ENCODE data around the gene SLC6A5.

DNA sequence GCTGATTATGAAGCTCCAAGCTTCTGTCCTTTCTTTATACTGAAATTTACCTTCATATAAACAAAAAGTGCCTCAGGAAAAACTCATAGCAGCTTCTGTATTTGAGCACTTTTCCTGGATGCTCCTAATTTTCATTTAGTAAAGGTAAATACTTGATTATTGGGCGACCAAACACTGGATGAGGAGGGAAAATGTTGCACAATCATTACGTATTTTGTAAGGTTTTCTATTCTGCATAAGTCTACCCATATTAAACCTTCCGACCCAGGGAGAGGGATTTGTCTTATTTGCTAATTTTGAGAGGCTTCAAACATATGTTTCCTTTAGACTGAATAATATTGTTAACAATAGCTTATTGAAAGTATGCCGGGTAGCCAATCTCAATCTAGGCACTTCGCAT is 4.3 kb upstream of the SLC6A5 start:
- TF ChIP-seq, protein P1, sequence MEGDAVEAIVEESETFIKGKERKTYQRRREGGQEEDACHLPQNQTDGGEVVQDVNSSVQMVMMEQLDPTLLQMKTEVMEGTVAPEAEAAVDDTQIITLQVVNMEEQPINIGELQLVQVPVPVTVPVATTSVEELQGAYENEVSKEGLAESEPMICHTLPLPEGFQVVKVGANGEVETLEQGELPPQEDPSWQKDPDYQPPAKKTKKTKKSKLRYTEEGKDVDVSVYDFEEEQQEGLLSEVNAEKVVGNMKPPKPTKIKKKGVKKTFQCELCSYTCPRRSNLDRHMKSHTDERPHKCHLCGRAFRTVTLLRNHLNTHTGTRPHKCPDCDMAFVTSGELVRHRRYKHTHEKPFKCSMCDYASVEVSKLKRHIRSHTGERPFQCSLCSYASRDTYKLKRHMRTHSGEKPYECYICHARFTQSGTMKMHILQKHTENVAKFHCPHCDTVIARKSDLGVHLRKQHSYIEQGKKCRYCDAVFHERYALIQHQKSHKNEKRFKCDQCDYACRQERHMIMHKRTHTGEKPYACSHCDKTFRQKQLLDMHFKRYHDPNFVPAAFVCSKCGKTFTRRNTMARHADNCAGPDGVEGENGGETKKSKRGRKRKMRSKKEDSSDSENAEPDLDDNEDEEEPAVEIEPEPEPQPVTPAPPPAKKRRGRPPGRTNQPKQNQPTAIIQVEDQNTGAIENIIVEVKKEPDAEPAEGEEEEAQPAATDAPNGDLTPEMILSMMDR (IDR thresholded peaks at IDR 0.05), result no peak
- TF ChIP-seq POLR2A (IDR thresholded peaks at IDR 0.05) (no peak), EP300 (IDR thresholded peaks at IDR 0.05) (no peak)

Data from ovary (tissue), 3 donors.